H1 (cell line): ENCODE data around the gene HHIP. TPM values are rescaled to one million over a fixed set of nuclear protein-coding genes. Genes with fewer than 3 reads are reported as not detected.

Source experiments
- BACH1 ChIP-seq: IDR thresholded peaks from 2 replicates; pipeline ENCODE4 v1.6.1; 2012; ENCODE audit warnings: low read length, improper control_type of control experiment
- CHD2 ChIP-seq: IDR thresholded peaks from 2 replicates; pipeline ENCODE4 v1.6.1; 2012; ENCODE audit warnings: low read length, improper control_type of control experiment
- CHD7 ChIP-seq: fragments of 300-600 bp; sonication (generic); IDR thresholded peaks from 2 replicates; pipeline ENCODE4 v1.7.1; 2012; ENCODE audit warnings: low read length, moderate library complexity, mild to moderate bottlenecking, inconsistent platforms; ENCODE audit not compliant: insufficient replicate concordance
- E2F6 ChIP-seq: IDR thresholded peaks from 2 replicates; pipeline ENCODE4 v1.6.1; 2012; ENCODE audit warnings: inconsistent platforms
- GABPA ChIP-seq: IDR thresholded peaks from 2 replicates; pipeline ENCODE4 v1.6.1; 2011; ENCODE audit warnings: mild to moderate bottlenecking, low read length, moderate library complexity, borderline replicate concordance; ENCODE audit not compliant: insufficient read depth
- KDM5A ChIP-seq: fragments of 200-600 bp; IDR thresholded peaks from 2 replicates; pipeline ENCODE4 v1.7.1; 2012; ENCODE audit warnings: mild to moderate bottlenecking, low read length, inconsistent platforms, mixed read lengths
- SIX5 ChIP-seq: IDR thresholded peaks from 2 replicates; pipeline ENCODE4 v1.6.1; 2011; ENCODE audit warnings: mild to moderate bottlenecking, low read depth, low read length
- SRF ChIP-seq: IDR thresholded peaks from 2 replicates; pipeline ENCODE4 v1.6.1; 2011; ENCODE audit warnings: mild to moderate bottlenecking, low read depth, low read length, moderate library complexity
- polyA plus RNA-seq, 7 experiments: library from polyadenylated mRNA; depleted of rRNA in 3 of 7; stranded (reverse) in 5 of 7; unstranded in 2 of 7; fragments of >200 nt in 5 of 7; fragments of 200-250 nt in 2 of 7; gene quantifications; 1 replicate in 5 of 7; 2 replicates in 1 of 7; 4 replicates in 1 of 7; pipeline versions ENCODE4 v1.2.1 to v1.2.3, GENCODE V29; 2011 to 2013; ENCODE audit warnings: missing spikeins in 2 of 7, mixed read lengths in 2 of 7
- total RNA-seq: library from RNA; stranded (reverse); fragmentation: NEBNext Ultra II Directional; extraction: Animal tissue kit (Norgen Biotek cat#: 25700); gene quantifications from 2 replicates; pipeline ENCODE4 v1.2.1, GENCODE V29; 2021
- TF ChIP-seq, protein P1 (sequence below): IDR thresholded peaks from 2 replicates; pipeline ENCODE4 v1.6.1; 2011; ENCODE audit warnings: low read depth, mild to moderate bottlenecking, low read length; ENCODE audit not compliant: insufficient read depth

Gene HHIP
- total and polyA plus RNA-seq, 2 of the 8 experiments (the other 6 are each of a cell fraction or from before 2014, with no cell fraction given): 0.05 to 1.3 TPM

DNA sequence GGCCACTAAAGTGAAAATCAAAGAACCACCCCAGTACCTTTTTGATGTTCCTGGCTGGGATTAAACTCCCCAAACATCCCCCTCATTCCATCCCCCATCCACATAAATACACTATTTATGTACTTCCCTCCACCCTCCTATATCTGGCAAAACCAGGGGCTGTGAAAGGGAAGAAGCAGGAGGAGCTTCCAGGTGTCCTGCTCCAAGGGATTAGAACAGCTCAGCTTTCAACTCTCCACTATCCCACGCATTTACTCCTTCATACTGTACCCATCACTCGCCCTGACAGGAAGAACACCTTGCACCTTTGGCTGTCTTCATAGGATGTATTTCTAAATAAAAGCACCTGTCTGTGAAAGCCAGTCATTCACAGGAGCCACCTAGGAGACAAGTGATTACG lies 140.0 kb downstream of the HHIP start (continued):
- TF ChIP-seq CHD7 (no peak), CHD2 (no peak), SRF (no peak), E2F6 (no peak), BACH1 (no peak), GABPA (no peak), SIX5 (no peak), KDM5A (no peak)
- TF ChIP-seq, protein P1, sequence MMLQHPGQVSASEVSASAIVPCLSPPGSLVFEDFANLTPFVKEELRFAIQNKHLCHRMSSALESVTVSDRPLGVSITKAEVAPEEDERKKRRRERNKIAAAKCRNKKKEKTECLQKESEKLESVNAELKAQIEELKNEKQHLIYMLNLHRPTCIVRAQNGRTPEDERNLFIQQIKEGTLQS: no peak
